Measurements from ENCODE around the gene PTGDR.

The PTGDR gene

GRCh38 chr14:52263190-52263589, 4.3 kb upstream of the PTGDR start:
- DNase-seq (ENCODE audit: insufficient read length, low spot score) (no peak), FAIRE-seq (no peak)

GRCh38 chr14:52265253-52265652, 2.2 kb upstream of the PTGDR start:
- DNase-seq (ENCODE audit: insufficient read length, low spot score) (no peak), FAIRE-seq (no peak)

GRCh38 chr14:52266179-52266578, 1.3 kb upstream of the PTGDR start:
- FAIRE-seq = peak; percentile 75
- no peak for DNase-seq (ENCODE audit: insufficient read length, low spot score)

- DNase-seq (ENCODE audit: insufficient read length, low spot score) (no peak), FAIRE-seq (peak; percentile 23)
Measured at GRCh38 chr14:52266782-52267181, 716 bp upstream of the PTGDR start.

GRCh38 chr14:52268279-52269061, 972 bp downstream of the PTGDR start:
- no peak for DNase-seq (ENCODE audit: insufficient read length, low spot score)

GRCh38 chr14:52269100-52269499, 1.6 kb downstream of the PTGDR start:
- FAIRE-seq (peak; percentile 57), DNase-seq (ENCODE audit: insufficient read length, low spot score) (no peak)

More at GRCh38 chr14:52268279-52269061, 972 bp downstream of the PTGDR start:
- peak; percentile 9 for FAIRE-seq

GRCh38 chr14:52269982-52270381, 2.5 kb downstream of the PTGDR start:
- FAIRE-seq (no peak), DNase-seq (ENCODE audit: insufficient read length, low spot score) (no peak)

- FAIRE-seq (no peak), DNase-seq (ENCODE audit: insufficient read length, low spot score) (no peak)
Measured at GRCh38 chr14:52271538-52271937, 4.0 kb downstream of the PTGDR start.

GRCh38 chr14:52272375-52272774, 4.9 kb downstream of the PTGDR start:
- DNase-seq (ENCODE audit: insufficient read length, low spot score) = peak; percentile 63
- FAIRE-seq = no peak

GRCh38 chr14:52275372-52275771, 7.9 kb downstream of the PTGDR start:
- FAIRE-seq = no peak

GRCh38 chr14:52277552-52277951, 10.1 kb downstream of the PTGDR start:
- FAIRE-seq = no peak

More at GRCh38 chr14:52275372-52275771, 7.9 kb downstream of the PTGDR start:
- no peak for DNase-seq (ENCODE audit: insufficient read length, low spot score)

GRCh38 chr14:52279408-52279807, 11.9 kb downstream of the PTGDR start:
- DNase-seq (ENCODE audit: insufficient read length, low spot score) (no peak), FAIRE-seq (no peak)

More at GRCh38 chr14:52277552-52277951, 10.1 kb downstream of the PTGDR start:
- DNase-seq (ENCODE audit: insufficient read length, low spot score) = no peak

GRCh38 chr14:52283099-52283498, 15.6 kb downstream of the PTGDR start:
- no peak for DNase-seq (ENCODE audit: insufficient read length, low spot score)
- no peak for FAIRE-seq

- no peak for FAIRE-seq
- no peak for DNase-seq (ENCODE audit: insufficient read length, low spot score)
Measured at GRCh38 chr14:52286661-52287649, 19.5 kb downstream of the PTGDR start.

- DNase-seq (ENCODE audit: insufficient read length, low spot score) (no peak), FAIRE-seq (peak; percentile 66)
Measured at GRCh38 chr14:52296378-52296777, 28.9 kb downstream of the PTGDR start.

- FAIRE-seq = no peak
Measured at GRCh38 chr14:52298795-52299194, 31.3 kb downstream of the PTGDR start.

GRCh38 chr14:52299692-52300278, 32.3 kb downstream of the PTGDR start:
- FAIRE-seq (peak; percentile 38), DNase-seq (ENCODE audit: insufficient read length, low spot score) (peak; percentile 78)

More at GRCh38 chr14:52298795-52299194, 31.3 kb downstream of the PTGDR start:
- no peak for DNase-seq (ENCODE audit: insufficient read length, low spot score)

GRCh38 chr14:52303236-52303635, 35.7 kb downstream of the PTGDR start:
- DNase-seq (ENCODE audit: insufficient read length, low spot score) (no peak), FAIRE-seq (no peak)

GRCh38 chr14:52304248-52304904, 36.9 kb downstream of the PTGDR start:
- DNase-seq (ENCODE audit: insufficient read length, low spot score) (no peak), FAIRE-seq (peak; percentile 76)

GRCh38 chr14:52305014-52305413, 37.5 kb downstream of the PTGDR start:
- DNase-seq (ENCODE audit: insufficient read length, low spot score) (no peak), FAIRE-seq (no peak)
